Thyroid gland (tissue), 4 donors: Measurements from ENCODE around the gene GOLM1. TPM values are rescaled to one million over a fixed set of nuclear protein-coding genes. Genes with fewer than 3 reads are reported as not detected.

ENCODE experiments used
- DNase-seq, 2 donors: peaks; one replicate each; pipeline ENCODE4 v3.0.0-alpha.2; 2019
- H3K27ac ChIP-seq, 3 donors: fragments of 200-600 bp; sonication (generic); 1 replicate in 2 of 3; 2 replicates in 1 of 3; pipeline ENCODE4 v1.5.1; 2016 to 2019; ENCODE audit warnings: mild to moderate bottlenecking in 1 of 3, moderate library complexity in 1 of 3
- H3K27me3 ChIP-seq: fragments of 200-600 bp; sonication (generic); one replicate; pipeline ENCODE4 v1.5.1; 2019
- H3K36me3 ChIP-seq, 2 donors: fragments of 200-600 bp; sonication (generic); one replicate each; pipeline ENCODE4 v1.5.1; 2016 to 2019
- H3K4me1 ChIP-seq, 2 donors: fragments of 200-600 bp; sonication (generic); one replicate each; pipeline ENCODE4 v1.5.1; 2017 to 2019
- H3K4me3 ChIP-seq, 3 donors: fragments of 200-600 bp; sonication (generic); replicated peaks in 1 of 3; 1 replicate in 2 of 3; 2 replicates in 1 of 3; pipeline ENCODE4 v1.5.1; 2016; ENCODE audit warnings: mild to moderate bottlenecking in 1 of 3
- H3K9me3 ChIP-seq: fragments of 200-600 bp; sonication (generic); one replicate; pipeline ENCODE4 v1.5.1; 2017
- POLR2A ChIP-seq, 2 donors: fragments of 450-650 bp; IDR thresholded peaks; one replicate each; pipeline ENCODE4 v1.6.1; 2017; ENCODE audit warnings: antibody characterized with exemption in 2 of 2, mild to moderate bottlenecking in 2 of 2, moderate library complexity in 1 of 2
- WGBS, 2 donors: methylation state at CpG; one replicate each; pipeline ENCODE4 v1.1.5; 2017; 5-methylcytosine and 5-hydroxymethylcytosine counted together
- intact Hi-C: fragments of 100-400 bp; cut with DNase I; formaldehyde crosslinking; loops from one replicate; pipeline ENCODE4 v1.15.1; 2023
- total RNA-seq, 4 donors: library from RNA; depleted of rRNA; stranded (reverse); fragments of >200 nt; gene quantifications; one replicate each; pipeline ENCODE4 v1.2.3, GENCODE V29; 2016
- TF ChIP-seq, protein P1 (sequence below), 6 experiments: fragments of 200-600 bp in 3 of 6; fragments of 450-650 bp in 3 of 6; sonication (generic) in 3 of 6; IDR thresholded peaks; one replicate each; pipeline ENCODE4 v1.5.1; 2016 to 2019; ENCODE audit warnings: antibody characterized with exemption in 6 of 6, mild to moderate bottlenecking in 2 of 6, inconsistent platforms in 1 of 6, moderate library complexity in 1 of 6

Gene GOLM1
- total RNA-seq, 4 donors from 2014 or later: 18.2 to 112 (median 47.6) TPM

GRCh38 chr9:86102626-86103025, 3.3 kb upstream of the GOLM1 start:
- no peaks in the 10 kb centered on the region for H3K27me3 ChIP-seq
- H3K9me3 ChIP-seq: no peaks in the 10 kb centered on the region
- no peaks in the 10 kb centered on the region for H3K36me3 ChIP-seq
- WGBS, 2 donors: 92 to 93% methylated on average over 3 of the region's 3 CpGs
- DNase-seq: no peak
- no peak overlapping the region for H3K27ac ChIP-seq
- H3K4me3 ChIP-seq: no peak overlapping the region
- TF ChIP-seq, protein P1, sequence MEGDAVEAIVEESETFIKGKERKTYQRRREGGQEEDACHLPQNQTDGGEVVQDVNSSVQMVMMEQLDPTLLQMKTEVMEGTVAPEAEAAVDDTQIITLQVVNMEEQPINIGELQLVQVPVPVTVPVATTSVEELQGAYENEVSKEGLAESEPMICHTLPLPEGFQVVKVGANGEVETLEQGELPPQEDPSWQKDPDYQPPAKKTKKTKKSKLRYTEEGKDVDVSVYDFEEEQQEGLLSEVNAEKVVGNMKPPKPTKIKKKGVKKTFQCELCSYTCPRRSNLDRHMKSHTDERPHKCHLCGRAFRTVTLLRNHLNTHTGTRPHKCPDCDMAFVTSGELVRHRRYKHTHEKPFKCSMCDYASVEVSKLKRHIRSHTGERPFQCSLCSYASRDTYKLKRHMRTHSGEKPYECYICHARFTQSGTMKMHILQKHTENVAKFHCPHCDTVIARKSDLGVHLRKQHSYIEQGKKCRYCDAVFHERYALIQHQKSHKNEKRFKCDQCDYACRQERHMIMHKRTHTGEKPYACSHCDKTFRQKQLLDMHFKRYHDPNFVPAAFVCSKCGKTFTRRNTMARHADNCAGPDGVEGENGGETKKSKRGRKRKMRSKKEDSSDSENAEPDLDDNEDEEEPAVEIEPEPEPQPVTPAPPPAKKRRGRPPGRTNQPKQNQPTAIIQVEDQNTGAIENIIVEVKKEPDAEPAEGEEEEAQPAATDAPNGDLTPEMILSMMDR (IDR thresholded peaks at IDR 0.05): no peak
- no peak for TF ChIP-seq POLR2A (IDR thresholded peaks at IDR 0.05)
- intact Hi-C loops: loop anchor here (10.0 kb wide), 1 partner anchor 182 kb away; the partner anchor contains the start of gene ISCA1
- peaks cover 8% of the 10 kb centered on the region in 2 donors for H3K4me1 ChIP-seq

DNA sequence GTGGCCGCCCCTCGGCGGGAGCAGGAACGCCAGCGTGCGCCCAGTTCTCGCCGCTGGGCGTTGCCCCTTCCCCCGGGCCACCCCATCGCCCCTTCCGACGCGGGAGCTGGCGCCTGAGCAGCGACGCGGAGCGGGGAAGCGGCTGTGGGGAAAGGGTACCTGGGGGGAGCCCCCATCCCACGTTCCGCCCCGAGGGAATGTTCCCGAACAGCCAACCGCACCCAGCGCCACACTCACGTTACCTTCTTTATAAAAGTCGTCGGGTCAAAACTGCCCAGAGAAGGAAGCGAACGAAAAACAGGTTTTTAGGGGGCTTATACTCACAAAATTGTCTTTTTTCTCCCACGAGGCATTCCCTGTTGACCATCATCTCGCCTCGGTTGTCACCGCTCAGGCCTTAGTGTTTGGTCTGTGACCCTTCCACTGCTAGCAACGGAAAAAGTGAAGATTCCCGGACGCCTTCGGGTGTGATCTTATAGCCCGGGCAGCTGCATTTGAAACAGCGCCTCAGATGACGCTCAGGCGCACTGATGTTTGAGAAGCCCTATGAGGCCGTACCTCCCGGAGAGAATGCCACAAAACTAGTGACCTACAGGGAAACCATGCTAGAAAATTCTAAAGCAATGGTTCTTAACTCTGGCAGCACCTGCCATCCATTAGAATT, 475 bp upstream of the GOLM1 start:
- intact Hi-C loops: loop anchor here (10.0 kb wide), 1 partner anchor 185 kb away; the partner anchor contains the start of gene ISCA1
- TF ChIP-seq POLR2A (IDR thresholded peaks at IDR 0.05): peak in 1 of 2 donors; percentile 13
- TF ChIP-seq, protein P1 (IDR thresholded peaks at IDR 0.05): peak in 1 of 6 experiments; percentile 5
- peak overlapping the region in 2 of 3 donors; percentile 45 to 90 for H3K4me3 ChIP-seq
- H3K27ac ChIP-seq: peak overlapping the region in 2 of 3 donors; percentile 86
- DNase-seq: peak; percentile 26 to 42
- no peaks in the 10 kb centered on the region for H3K27me3 ChIP-seq
- WGBS, 2 donors: 2 to 3% methylated on average over 27 to 36 of the region's 45 CpGs
- no peaks in the 10 kb centered on the region for H3K9me3 ChIP-seq
- H3K36me3 ChIP-seq: no peaks in the 10 kb centered on the region
- peaks cover 13 to 17% of the 10 kb centered on the region in 2 donors for H3K4me1 ChIP-seq

DNA sequence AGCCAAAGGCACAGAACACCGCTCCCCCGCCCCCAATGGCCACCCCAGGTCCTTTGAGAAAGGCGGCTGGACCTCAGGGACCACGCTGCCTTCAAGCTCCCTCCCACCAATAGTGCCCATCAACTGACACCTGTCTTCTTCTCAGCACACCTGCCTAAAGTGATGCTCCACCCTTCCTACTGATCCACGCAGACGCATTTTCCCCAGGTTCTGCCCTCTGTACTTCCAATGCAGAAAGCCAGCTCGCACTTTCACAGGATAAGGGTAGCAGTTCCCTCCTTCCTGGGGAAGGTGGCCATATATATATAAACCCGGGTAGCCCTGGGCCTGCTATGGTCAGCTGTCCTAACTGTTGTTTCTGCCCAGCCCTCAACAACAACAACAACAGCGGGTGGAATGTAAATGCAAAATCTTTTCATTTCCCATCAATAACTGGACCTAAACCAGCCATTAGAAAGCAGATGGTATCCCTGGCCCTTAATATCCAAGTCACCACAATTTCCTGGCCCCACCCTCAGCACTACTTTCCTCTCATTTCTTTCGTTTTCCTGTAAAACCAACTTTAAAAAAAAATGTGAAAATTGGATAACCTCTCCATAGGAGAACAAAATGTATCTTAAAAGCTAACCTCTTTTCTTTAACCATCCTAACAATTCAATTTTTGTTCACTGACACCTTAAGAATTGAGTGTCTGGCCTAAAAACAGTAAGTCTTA, 1.7 kb downstream of the GOLM1 start:
- TF ChIP-seq POLR2A (IDR thresholded peaks at IDR 0.05): no peak
- TF ChIP-seq, protein P1 (IDR thresholded peaks at IDR 0.05): no peak
- intact Hi-C loops: no loop called here
- Histone ChIP-seq H3K36me3 (no peaks in the 10 kb centered on the region), H3K4me3 (no peak overlapping the region), H3K27me3 (no peaks in the 10 kb centered on the region), H3K4me1 (peaks cover 20 to 24% of the 10 kb centered on the region in 2 donors), H3K27ac (no peak overlapping the region), H3K9me3 (no peaks in the 10 kb centered on the region)
- WGBS, 2 donors: 90 to 95% methylated on average over 10 of the region's 10 CpGs
- no peak for DNase-seq

DNA sequence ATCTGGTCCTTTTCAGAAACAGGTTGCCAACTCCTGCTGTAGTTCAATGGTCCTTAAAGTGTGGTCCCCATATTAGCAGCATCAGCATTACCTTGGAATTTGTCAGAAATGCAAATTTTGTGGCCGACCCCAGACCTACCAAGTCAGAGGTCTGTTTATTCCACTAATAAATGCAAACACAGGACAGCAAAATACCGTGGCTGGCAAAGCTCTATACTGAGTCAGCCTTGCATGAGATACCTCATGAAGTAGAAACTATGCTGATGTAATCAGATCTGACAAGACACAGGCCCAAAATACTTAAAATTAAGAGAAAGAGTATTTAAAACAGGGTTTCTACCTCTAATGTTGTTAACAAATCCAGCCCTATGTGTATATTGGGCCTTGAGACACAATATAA, 3.0 kb downstream of the GOLM1 start:
- Histone ChIP-seq H3K27ac (no peak overlapping the region), H3K4me1 (peaks cover 20 to 24% of the 10 kb centered on the region in 2 donors), H3K9me3 (no peaks in the 10 kb centered on the region), H3K27me3 (no peaks in the 10 kb centered on the region), H3K4me3 (no peak overlapping the region), H3K36me3 (no peaks in the 10 kb centered on the region)
- 81 to 90% methylated on average over 2 of the region's 2 CpGs for WGBS, 2 donors
- TF ChIP-seq, protein P1 (IDR thresholded peaks at IDR 0.05): no peak
- no peak for TF ChIP-seq POLR2A (IDR thresholded peaks at IDR 0.05)
- no peak for DNase-seq
- intact Hi-C loops: no loop called here
